DND-41 (cell line): ENCODE data around the gene GABRR2.

Experiments used
- CTCF ChIP-seq: IDR thresholded peaks from 2 replicates; pipeline ENCODE4 v1.5.1; 2012; ENCODE audit warnings: borderline replicate concordance, low read length, moderate library complexity, mild to moderate bottlenecking; ENCODE audit not compliant: poor library complexity, severe bottlenecking; ENCODE audit errors: extremely low read depth
- EZH2 ChIP-seq: IDR thresholded peaks from 3 replicates; pipeline ENCODE4 v1.6.1; 2012; ENCODE audit warnings: borderline replicate concordance, low read depth, mild to moderate bottlenecking, moderate library complexity, low read length, inconsistent platforms; ENCODE audit not compliant: severe bottlenecking

- TF ChIP-seq CTCF (no peak), EZH2 (no peak)
Observed at GRCh38 chr6:89353702-89354392, 38.7 kb upstream of the GABRR2 start.
